ENCODE results near the gene VGLL3.

GRCh38 chr3:86942206-86942605 lies 48.7 kb downstream of the VGLL3 start:
- TF ChIP-seq CTCF (conservative IDR thresholded peaks at IDR 0.05; ENCODE audit: low read length) (no peak), EZH2phosphoT487 (IDR thresholded peaks at IDR 0.05; ENCODE audit: borderline replicate concordance) (no peak)

Data from Loucy (cell line).